Mesenchymal stem cell (in vitro differentiated cells and primary cell): ENCODE data around the gene PDE8B.

ENCODE experiments used
- DNase-seq: peaks from one replicate; pipeline ENCODE4 v3.0.0-alpha.2; 2013
- H2AFZ ChIP-seq: one replicate; pipeline ENCODE4 v1.6.1; 2013; ENCODE audit warnings: low read depth, mild to moderate bottlenecking, control low read depth, inconsistent platforms, low read length, moderate library complexity
- H2AK5ac ChIP-seq: 2 replicates; pipeline ENCODE4 v1.6.1; 2013; ENCODE audit warnings: low read length, moderate library complexity, mild to moderate bottlenecking, inconsistent platforms; ENCODE audit not compliant: severe bottlenecking
- H2BK120ac ChIP-seq: one replicate; pipeline ENCODE4 v1.6.1; 2013; ENCODE audit warnings: low read depth, mild to moderate bottlenecking, inconsistent platforms, low read length, moderate library complexity
- H2BK12ac ChIP-seq, 2 experiments: one replicate each; pipeline ENCODE4 v1.6.1; 2013; ENCODE audit warnings: inconsistent platforms in 2 of 2, low read length in 2 of 2, mild to moderate bottlenecking in 2 of 2, moderate library complexity in 2 of 2, control low read depth in 1 of 2
- H2BK15ac ChIP-seq: one replicate; pipeline ENCODE4 v1.6.1; 2013; ENCODE audit warnings: mild to moderate bottlenecking, low read depth, inconsistent platforms; ENCODE audit not compliant: poor library complexity, severe bottlenecking
- H2BK5ac ChIP-seq: 2 replicates; pipeline ENCODE4 v1.6.1; 2013; ENCODE audit warnings: low read depth, mild to moderate bottlenecking, low read length, control low read depth, inconsistent platforms; ENCODE audit not compliant: poor library complexity, severe bottlenecking
- H3K14ac ChIP-seq, 2 experiments: one replicate each; pipeline ENCODE4 v1.6.1; 2013; ENCODE audit warnings: inconsistent platforms in 2 of 2, low read length in 2 of 2, control low read depth in 1 of 2, mild to moderate bottlenecking in 1 of 2, moderate library complexity in 1 of 2
- H3K18ac ChIP-seq, 2 experiments: one replicate each; pipeline ENCODE4 v1.6.1; 2013; ENCODE audit warnings: inconsistent platforms in 2 of 2, low read length in 2 of 2, control low read depth in 1 of 2, low read depth in 1 of 2, mild to moderate bottlenecking in 1 of 2
- H3K23ac ChIP-seq, 2 experiments: one replicate each; pipeline ENCODE4 v1.6.1; 2013; ENCODE audit warnings: inconsistent platforms in 2 of 2, low read length in 2 of 2, mild to moderate bottlenecking in 2 of 2, moderate library complexity in 2 of 2, control low read depth in 1 of 2
- H3K27ac ChIP-seq: 2 replicates; pipeline ENCODE4 v1.5.1; 2013; ENCODE audit warnings: mild to moderate bottlenecking, moderate library complexity, low read length, control low read depth, inconsistent platforms; ENCODE audit not compliant: poor library complexity, severe bottlenecking
- H3K27me3 ChIP-seq, 2 experiments: 2 replicates each; pipeline versions ENCODE4 v1.6.1 to v1.7.0; 2013; ENCODE audit warnings: low read length in 2 of 2, mild to moderate bottlenecking in 2 of 2, moderate library complexity in 2 of 2, control low read depth in 1 of 2, inconsistent platforms in 1 of 2; ENCODE audit not compliant: control insufficient read depth in 1 of 2, insufficient read depth in 1 of 2
- H3K36me3 ChIP-seq, 2 experiments: 2 replicates each; pipeline versions ENCODE4 v1.6.1 to v1.7.0; 2013; ENCODE audit warnings: low read length in 2 of 2, control low read depth in 1 of 2, inconsistent platforms in 1 of 2, low read depth in 1 of 2, mild to moderate bottlenecking in 1 of 2; ENCODE audit not compliant: insufficient read depth in 2 of 2, control insufficient read depth in 1 of 2
- H3K4ac ChIP-seq, 2 experiments: one replicate each; pipeline ENCODE4 v1.6.1; 2013; ENCODE audit warnings: inconsistent platforms in 2 of 2, low read length in 2 of 2, mild to moderate bottlenecking in 2 of 2, moderate library complexity in 2 of 2, control low read depth in 1 of 2, low read depth in 1 of 2
- H3K4me1 ChIP-seq: 2 replicates; pipeline ENCODE4 v1.6.1; 2013; ENCODE audit warnings: low read depth, low read length, control low read depth; ENCODE audit not compliant: control insufficient read depth, insufficient read depth
- H3K4me2 ChIP-seq: 2 replicates; pipeline ENCODE4 v1.6.1; 2013; ENCODE audit warnings: low read length, mild to moderate bottlenecking, inconsistent platforms; ENCODE audit not compliant: poor library complexity, severe bottlenecking
- H3K4me3 ChIP-seq, 2 experiments: 2 replicates each; pipeline versions ENCODE4 v1.5.1 to v1.7.0; 2013; ENCODE audit warnings: low read length in 2 of 2, mild to moderate bottlenecking in 2 of 2, control low read depth in 1 of 2, low read depth in 1 of 2; ENCODE audit not compliant: insufficient read depth in 1 of 2
- H3K79me1 ChIP-seq: replicated peaks from 2 replicates; pipeline ENCODE4 v1.6.1; 2013; ENCODE audit warnings: mild to moderate bottlenecking, control low read depth, low read length, inconsistent platforms; ENCODE audit not compliant: poor library complexity, severe bottlenecking
- H3K9ac ChIP-seq: 2 replicates; pipeline ENCODE4 v1.7.0; 2013; ENCODE audit warnings: mild to moderate bottlenecking, low read length, moderate library complexity
- H3K9me3 ChIP-seq: 2 replicates; pipeline ENCODE4 v1.7.0; 2013; ENCODE audit warnings: mild to moderate bottlenecking, low read length; ENCODE audit not compliant: control insufficient read depth
- H4K8ac ChIP-seq: one replicate; pipeline ENCODE4 v1.6.1; 2013; ENCODE audit warnings: inconsistent platforms, mild to moderate bottlenecking, low read length, moderate library complexity
- H4K91ac ChIP-seq: one replicate; pipeline ENCODE4 v1.6.1; 2013; ENCODE audit warnings: mild to moderate bottlenecking, low read length, inconsistent platforms
- WGBS: methylation state at CpG from one replicate; pipeline ENCODE4 v1.1.7; 2013; ENCODE audit warnings: mixed read lengths; 5-methylcytosine and 5-hydroxymethylcytosine counted together

The PDE8B gene

GRCh38 chr5:77428526-77428925 is 218.0 kb downstream of the PDE8B start:
- H2BK5ac ChIP-seq, result no peak overlapping the region
- H3K27ac ChIP-seq, result no peak overlapping the region
- peak overlapping the region; percentile 66 for H3K9ac ChIP-seq
- WGBS, result no CpG with 5 or more reads among the region's 5 CpGs
- H2BK15ac ChIP-seq, result no peak overlapping the region
- H3K18ac ChIP-seq, result no peak overlapping the region
- no peaks in the 10 kb centered on the region for H3K9me3 ChIP-seq
- peaks cover 9 to 60% of the 10 kb centered on the region in 2 experiments for H3K36me3 ChIP-seq
- no peak overlapping the region for H4K8ac ChIP-seq
- no peak overlapping the region for H4K91ac ChIP-seq
- H3K4me3 ChIP-seq, result peak overlapping the region in 1 of 2 experiments; percentile 16
- H2AK5ac ChIP-seq, result no peak overlapping the region
- DNase-seq, result peak; percentile 64
- H3K4me1 ChIP-seq, result no peaks in the 10 kb centered on the region
- no peak overlapping the region for H3K4me2 ChIP-seq
- no peak overlapping the region for H3K4ac ChIP-seq
- H2AFZ ChIP-seq, result no peak overlapping the region
- H3K27me3 ChIP-seq, result no peaks in the 10 kb centered on the region
- H3K23ac ChIP-seq, result no peak overlapping the region
- H3K79me1 ChIP-seq, result no peaks in the 10 kb centered on the region
- H3K14ac ChIP-seq, result no peak overlapping the region
- no peak overlapping the region for H2BK120ac ChIP-seq
- H2BK12ac ChIP-seq, result no peak overlapping the region

GRCh38 chr5:77430726-77431125 is 220.2 kb downstream of the PDE8B start:
- Histone ChIP-seq H2AK5ac (no peak overlapping the region), H4K8ac (no peak overlapping the region), H3K36me3 (peaks cover 8 to 61% of the 10 kb centered on the region in 2 experiments), H2BK15ac (no peak overlapping the region), H3K14ac (no peak overlapping the region), H3K23ac (no peak overlapping the region), H3K27me3 (no peaks in the 10 kb centered on the region), H3K79me1 (peaks cover 2% of the 10 kb centered on the region), H3K9me3 (no peaks in the 10 kb centered on the region), H2BK120ac (no peak overlapping the region), H4K91ac (no peak overlapping the region), H3K18ac (no peak overlapping the region), H2BK12ac (no peak overlapping the region), H3K9ac (no peak overlapping the region), H3K27ac (no peak overlapping the region), H3K4me2 (no peak overlapping the region), H3K4me3 (no peak overlapping the region), H2BK5ac (no peak overlapping the region), H3K4me1 (no peaks in the 10 kb centered on the region), H2AFZ (no peak overlapping the region), H3K4ac (no peak overlapping the region)
- peak; percentile 60 for DNase-seq
- 79% methylated on average over 1 of the region's 1 CpG for WGBS

GRCh38 chr5:77431286-77431685 is 220.8 kb downstream of the PDE8B start:
- Histone ChIP-seq H2BK120ac (no peak overlapping the region), H2BK5ac (no peak overlapping the region), H3K14ac (no peak overlapping the region), H3K23ac (no peak overlapping the region), H3K27ac (no peak overlapping the region), H4K91ac (no peak overlapping the region), H3K9ac (no peak overlapping the region), H2BK15ac (no peak overlapping the region), H3K4me2 (no peak overlapping the region), H2AFZ (no peak overlapping the region), H3K9me3 (no peaks in the 10 kb centered on the region), H3K18ac (no peak overlapping the region), H2AK5ac (no peak overlapping the region), H3K4ac (no peak overlapping the region), H3K36me3 (peaks cover 4 to 63% of the 10 kb centered on the region in 2 experiments), H4K8ac (no peak overlapping the region), H2BK12ac (no peak overlapping the region), H3K79me1 (peaks cover 2% of the 10 kb centered on the region), H3K4me1 (no peaks in the 10 kb centered on the region), H3K27me3 (no peaks in the 10 kb centered on the region), H3K4me3 (no peak overlapping the region)
- 71% methylated on average over 2 of the region's 3 CpGs for WGBS
- no peak for DNase-seq

- H3K18ac ChIP-seq, result no peak overlapping the region
- H3K27ac ChIP-seq, result no peak overlapping the region
- H3K9ac ChIP-seq, result no peak overlapping the region
- H2BK15ac ChIP-seq, result no peak overlapping the region
- no peak overlapping the region for H2BK120ac ChIP-seq
- no peak overlapping the region for H2AK5ac ChIP-seq
- H2BK5ac ChIP-seq, result no peak overlapping the region
- H3K27me3 ChIP-seq, result no peaks in the 10 kb centered on the region
- H3K4me1 ChIP-seq, result no peaks in the 10 kb centered on the region
- H3K36me3 ChIP-seq, result peaks cover 4 to 68% of the 10 kb centered on the region in 2 experiments
- no peak for DNase-seq
- no peak overlapping the region for H2AFZ ChIP-seq
- H3K9me3 ChIP-seq, result no peaks in the 10 kb centered on the region
- no peak overlapping the region for H4K91ac ChIP-seq
- no peak overlapping the region for H3K4me2 ChIP-seq
- H3K14ac ChIP-seq, result no peak overlapping the region
- peaks cover 2% of the 10 kb centered on the region for H3K79me1 ChIP-seq
- no peak overlapping the region for H3K4ac ChIP-seq
- WGBS, result 83% methylated on average over 1 of the region's 1 CpG
- no peak overlapping the region for H4K8ac ChIP-seq
- H3K4me3 ChIP-seq, result no peak overlapping the region
- no peak overlapping the region for H2BK12ac ChIP-seq
- H3K23ac ChIP-seq, result no peak overlapping the region
Observed at GRCh38 chr5:77431719-77432118, 221.2 kb downstream of the PDE8B start.
